Stomach (tissue), 9 donors: ENCODE data around the gene AIG1. TPM values are rescaled to one million over a fixed set of nuclear protein-coding genes. Genes with fewer than 3 reads are reported as not detected.

Experiments
- DNase-seq, 2 donors: peaks; one replicate each; pipeline versions ENCODE4 v3.0.0 to v3.0.0-alpha.2; 2013 to 2019
- H3K27ac ChIP-seq, 5 donors: fragments of 200-600 bp in 4 of 5; sonication (generic) in 4 of 5; one replicate each; pipeline ENCODE4 v1.5.1; 2013 to 2019; ENCODE audit warnings: mild to moderate bottlenecking in 1 of 5, moderate library complexity in 1 of 5
- H3K27me3 ChIP-seq, 3 donors: fragments of 200-600 bp; sonication (generic); one replicate each; pipeline ENCODE4 v1.5.1; 2017 to 2019; ENCODE audit warnings: mixed run types in 1 of 3
- H3K36me3 ChIP-seq, 4 donors: fragments of 200-600 bp; sonication (generic); 1 replicate in 3 of 4; 2 replicates in 1 of 4; pipeline ENCODE4 v1.5.1; 2016 to 2019
- H3K4me1 ChIP-seq, 4 donors: fragments of 200-600 bp; sonication (generic); one replicate each; pipeline ENCODE4 v1.5.1; 2016 to 2019
- H3K4me3 ChIP-seq, 4 donors: fragments of 200-600 bp; sonication (generic) in 3 of 4; one replicate each; pipeline ENCODE4 v1.5.1; 2016 to 2019; ENCODE audit warnings: mild to moderate bottlenecking in 1 of 4
- H3K9me3 ChIP-seq, 4 donors: fragments of 200-600 bp; sonication (generic); one replicate each; pipeline ENCODE4 v1.5.1; 2016 to 2019
- EP300 ChIP-seq: sonication (generic); formaldehyde crosslinking; IDR thresholded peaks from one replicate; pipeline ENCODE4 v1.6.1; 2017; ENCODE audit warnings: antibody characterized with exemption
- POLR2A ChIP-seq, 4 donors: fragments of 450-650 bp; IDR thresholded peaks; one replicate each; pipeline ENCODE4 v1.6.1; 2016; ENCODE audit warnings: antibody characterized with exemption in 4 of 4, control low read depth in 2 of 4, mild to moderate bottlenecking in 1 of 4, moderate library complexity in 1 of 4
- POLR2AphosphoS5 ChIP-seq, 3 donors: sonication (generic); formaldehyde crosslinking; IDR thresholded peaks; one replicate each; pipeline ENCODE4 v1.6.1; 2016; ENCODE audit warnings: antibody characterized with exemption in 3 of 3
- WGBS, 5 donors: extraction: QIAGEN DNeasy Blood & Tissue Kit in 3 of 5; methylation state at CpG; one replicate each; pipeline versions ENCODE4 v1.1.5 to v1.1.7; 2013 to 2018; 5-methylcytosine and 5-hydroxymethylcytosine counted together
- intact Hi-C: fragments of 100-400 bp; cut with DNase I; formaldehyde crosslinking; loops from one replicate; pipeline ENCODE4 v1.15.1; 2023; ENCODE audit warnings: low total_unique reads
- polyA plus RNA-seq, 3 donors: library from polyadenylated mRNA; stranded (reverse); fragments of 200-250 nt; gene quantifications; one replicate each; pipeline ENCODE4 v1.2.3, GENCODE V29; 2013
- total RNA-seq, 5 donors: library from RNA; depleted of rRNA; stranded (reverse); fragments of >200 nt; gene quantifications; one replicate each; pipeline versions ENCODE4 v1.1.0 to v1.2.3, GENCODE V29; 2014 to 2016
- TF ChIP-seq, protein P1 (sequence below), 7 experiments: fragments of 450-650 bp in 4 of 7; fragments of 200-600 bp in 3 of 7; sonication (generic) in 3 of 7; IDR thresholded peaks; one replicate each; pipeline ENCODE4 v1.5.1; 2016 to 2019; ENCODE audit warnings: antibody characterized with exemption in 7 of 7, control low read depth in 2 of 7, mild to moderate bottlenecking in 1 of 7
- donor health status: healthy with polysubstance abuse.
- donor health status: Bipolar disorder and iron deficiency.
- donor health status: healthy.

Gene AIG1
- total and polyA plus RNA-seq, 8 donors, result 10.8 to 220 (median 29.7) TPM; not detected in 1

DNA sequence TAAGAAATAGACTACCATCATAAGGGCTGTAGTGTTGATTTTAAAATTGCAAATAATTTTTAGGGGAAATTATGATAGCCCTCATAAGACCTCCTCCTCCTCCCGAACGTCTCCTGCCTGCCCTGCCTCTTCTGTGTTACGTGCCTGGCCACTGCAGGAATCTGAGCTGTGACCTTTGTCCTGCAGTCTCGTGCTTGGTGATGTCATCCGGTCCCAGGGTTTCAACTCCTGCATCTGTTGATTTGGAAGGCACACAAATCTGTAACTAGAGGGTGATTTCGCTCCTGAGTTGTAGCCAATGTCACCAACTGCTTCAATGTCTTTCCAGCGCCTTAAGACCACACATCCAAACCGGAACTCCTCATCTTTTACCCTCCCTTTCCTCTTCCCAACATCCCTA, 163.2 kb downstream of the AIG1 start:
- Histone ChIP-seq H3K27ac (peak overlapping the region in 1 of 5 donors; percentile 23), H3K27me3 (no peaks in the 10 kb centered on the region), H3K36me3 (no peaks in the 10 kb centered on the region), H3K9me3 (no peaks in the 10 kb centered on the region), H3K4me1 (peaks cover 0 to 30% (median 16%) of the 10 kb centered on the region in 4 donors), H3K4me3 (no peak overlapping the region)
- 57 to 72% (median 66%) methylated on average over 8 of the region's 8 CpGs for WGBS, 5 donors
- intact Hi-C loops, result no loop called here
- TF ChIP-seq EP300 (no peak), POLR2A (IDR thresholded peaks at IDR 0.05) (no peak), POLR2AphosphoS5 (IDR thresholded peaks at IDR 0.05) (no peak)
- TF ChIP-seq, protein P1, sequence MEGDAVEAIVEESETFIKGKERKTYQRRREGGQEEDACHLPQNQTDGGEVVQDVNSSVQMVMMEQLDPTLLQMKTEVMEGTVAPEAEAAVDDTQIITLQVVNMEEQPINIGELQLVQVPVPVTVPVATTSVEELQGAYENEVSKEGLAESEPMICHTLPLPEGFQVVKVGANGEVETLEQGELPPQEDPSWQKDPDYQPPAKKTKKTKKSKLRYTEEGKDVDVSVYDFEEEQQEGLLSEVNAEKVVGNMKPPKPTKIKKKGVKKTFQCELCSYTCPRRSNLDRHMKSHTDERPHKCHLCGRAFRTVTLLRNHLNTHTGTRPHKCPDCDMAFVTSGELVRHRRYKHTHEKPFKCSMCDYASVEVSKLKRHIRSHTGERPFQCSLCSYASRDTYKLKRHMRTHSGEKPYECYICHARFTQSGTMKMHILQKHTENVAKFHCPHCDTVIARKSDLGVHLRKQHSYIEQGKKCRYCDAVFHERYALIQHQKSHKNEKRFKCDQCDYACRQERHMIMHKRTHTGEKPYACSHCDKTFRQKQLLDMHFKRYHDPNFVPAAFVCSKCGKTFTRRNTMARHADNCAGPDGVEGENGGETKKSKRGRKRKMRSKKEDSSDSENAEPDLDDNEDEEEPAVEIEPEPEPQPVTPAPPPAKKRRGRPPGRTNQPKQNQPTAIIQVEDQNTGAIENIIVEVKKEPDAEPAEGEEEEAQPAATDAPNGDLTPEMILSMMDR (IDR thresholded peaks at IDR 0.05), result no peak
- peak in 1 of 2 donors; percentile 74 for DNase-seq

DNA sequence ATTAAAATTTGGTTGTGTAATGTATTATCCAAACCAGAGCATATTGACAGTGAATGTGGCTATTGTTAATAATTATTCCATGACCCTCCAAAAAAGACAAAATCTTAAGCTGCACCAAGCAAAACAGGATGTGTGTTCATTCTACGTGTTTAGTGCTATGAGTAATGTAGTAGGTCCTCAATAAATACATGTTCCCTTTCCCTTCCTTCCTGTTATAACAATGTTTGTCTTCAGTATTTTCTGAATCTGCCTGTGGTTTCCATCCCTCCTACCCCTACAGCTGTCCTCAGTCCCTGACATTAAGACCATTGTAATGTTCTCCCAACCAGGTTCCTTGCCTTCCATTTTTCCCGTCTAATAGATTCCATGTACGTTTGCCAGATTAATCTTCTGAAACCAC, 163.8 kb downstream of the AIG1 start:
- no peaks in the 10 kb centered on the region for H3K27me3 ChIP-seq
- no peaks in the 10 kb centered on the region for H3K9me3 ChIP-seq
- no peak overlapping the region for H3K4me3 ChIP-seq
- H3K27ac ChIP-seq, result peak overlapping the region in 1 of 5 donors; percentile 23
- intact Hi-C loops, result no loop called here
- 80 to 93% (median 90%) methylated on average over 3 of the region's 3 CpGs for WGBS, 5 donors
- no peaks in the 10 kb centered on the region for H3K36me3 ChIP-seq
- H3K4me1 ChIP-seq, result peaks cover 0 to 30% (median 16%) of the 10 kb centered on the region in 4 donors
- no peak for DNase-seq
- no peak for TF ChIP-seq POLR2A (IDR thresholded peaks at IDR 0.05)
- TF ChIP-seq, protein P1 (IDR thresholded peaks at IDR 0.05), result no peak
- no peak for TF ChIP-seq POLR2AphosphoS5 (IDR thresholded peaks at IDR 0.05)
- no peak for TF ChIP-seq EP300

- Histone ChIP-seq H3K9me3 (no peaks in the 10 kb centered on the region), H3K36me3 (no peaks in the 10 kb centered on the region), H3K27me3 (no peaks in the 10 kb centered on the region), H3K27ac (no peak overlapping the region), H3K4me3 (no peak overlapping the region), H3K4me1 (peaks cover 0 to 30% (median 16%) of the 10 kb centered on the region in 4 donors)
- intact Hi-C loops, result no loop called here
- TF ChIP-seq, protein P1 (IDR thresholded peaks at IDR 0.05), result no peak
- no peak for TF ChIP-seq POLR2A (IDR thresholded peaks at IDR 0.05)
- TF ChIP-seq EP300, result no peak
- TF ChIP-seq POLR2AphosphoS5 (IDR thresholded peaks at IDR 0.05), result no peak
- no peak for DNase-seq
- WGBS, 5 donors, result 90 to 95% (median 93%) methylated on average over 2 of the region's 2 CpGs
Measured at GRCh38 chr6:143225929-143226328, 165.2 kb downstream of the AIG1 start.

GRCh38 chr6:143227675-143228074, 167.0 kb downstream of the AIG1 start:
- no peak for TF ChIP-seq EP300
- TF ChIP-seq POLR2A (IDR thresholded peaks at IDR 0.05), result no peak
- no peak for TF ChIP-seq POLR2AphosphoS5 (IDR thresholded peaks at IDR 0.05)
- TF ChIP-seq, protein P1 (IDR thresholded peaks at IDR 0.05), result no peak

More at GRCh38 chr6:143227675-143228074, 167.0 kb downstream of the AIG1 start:
- no peaks in the 10 kb centered on the region for H3K27me3 ChIP-seq
- H3K4me3 ChIP-seq, result no peak overlapping the region
- intact Hi-C loops, result no loop called here
- no peaks in the 10 kb centered on the region for H3K36me3 ChIP-seq
- WGBS, 5 donors, result 80 to 94% (median 90%) methylated on average over 3 of the region's 3 CpGs
- DNase-seq, result no peak
- no peaks in the 10 kb centered on the region for H3K9me3 ChIP-seq
- peaks cover 0 to 16% (median 10%) of the 10 kb centered on the region in 4 donors for H3K4me1 ChIP-seq
- no peak overlapping the region for H3K27ac ChIP-seq
